ENCODE measurements around the gene REXO1. TPM values are rescaled to one million over a fixed set of nuclear protein-coding genes. Genes with fewer than 3 reads are reported as not detected.

REXO1 gene
- total RNA-seq, 6 donors from 2014 or later: 17.0 to 106 (median 38.8) TPM

DNA sequence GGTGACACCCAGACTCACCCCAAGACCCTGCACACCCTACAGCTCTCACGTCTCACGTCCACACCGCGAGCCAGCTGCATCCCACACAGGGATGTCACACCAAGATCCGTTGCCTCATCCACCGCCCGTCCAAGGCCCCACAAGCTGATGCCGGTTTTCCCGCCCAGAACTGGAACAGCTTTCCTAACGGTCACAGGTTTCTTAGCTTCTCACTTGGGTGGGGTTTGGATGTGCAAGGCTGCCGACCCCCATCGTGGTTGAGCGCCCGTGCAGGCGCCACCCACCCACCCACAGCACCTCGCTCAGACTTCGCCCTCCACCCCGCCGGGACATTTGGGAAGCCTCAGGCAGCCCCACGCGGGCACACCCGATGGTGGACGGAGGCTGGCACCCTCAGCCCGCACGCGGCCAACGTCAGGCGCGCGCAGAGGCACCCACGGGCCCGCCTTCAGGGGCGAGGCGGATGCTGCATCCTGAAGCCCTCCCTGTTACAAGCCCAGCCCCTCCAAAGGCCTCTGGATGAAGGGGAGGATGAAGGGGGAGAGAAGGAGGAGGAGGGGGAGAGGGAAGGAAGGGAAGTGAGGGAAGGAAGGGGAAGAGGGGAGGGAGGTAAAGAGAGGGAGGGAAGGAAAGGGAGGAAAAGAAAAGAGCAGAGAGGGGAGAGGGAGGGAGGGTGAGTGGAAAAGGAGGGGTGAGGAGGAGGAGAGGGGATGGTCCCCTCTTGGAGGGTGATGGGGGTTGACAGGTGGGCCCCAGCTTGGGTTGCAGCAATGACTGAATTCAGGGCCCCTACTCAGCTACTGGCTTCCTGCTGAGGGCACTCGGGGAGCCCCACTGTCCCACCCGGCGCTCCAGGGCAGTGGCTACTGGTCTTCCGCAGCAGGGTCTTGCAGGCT, 82.1 kb downstream of the REXO1 start:
- no peak overlapping the region for H3K27ac ChIP-seq
- peaks cover 8 to 10% (median 8%) of the 10 kb centered on the region in 4 donors for H3K9me3 ChIP-seq
- no peak for TF ChIP-seq POLR2A (IDR thresholded peaks at IDR 0.05)
- TF ChIP-seq, protein P1, sequence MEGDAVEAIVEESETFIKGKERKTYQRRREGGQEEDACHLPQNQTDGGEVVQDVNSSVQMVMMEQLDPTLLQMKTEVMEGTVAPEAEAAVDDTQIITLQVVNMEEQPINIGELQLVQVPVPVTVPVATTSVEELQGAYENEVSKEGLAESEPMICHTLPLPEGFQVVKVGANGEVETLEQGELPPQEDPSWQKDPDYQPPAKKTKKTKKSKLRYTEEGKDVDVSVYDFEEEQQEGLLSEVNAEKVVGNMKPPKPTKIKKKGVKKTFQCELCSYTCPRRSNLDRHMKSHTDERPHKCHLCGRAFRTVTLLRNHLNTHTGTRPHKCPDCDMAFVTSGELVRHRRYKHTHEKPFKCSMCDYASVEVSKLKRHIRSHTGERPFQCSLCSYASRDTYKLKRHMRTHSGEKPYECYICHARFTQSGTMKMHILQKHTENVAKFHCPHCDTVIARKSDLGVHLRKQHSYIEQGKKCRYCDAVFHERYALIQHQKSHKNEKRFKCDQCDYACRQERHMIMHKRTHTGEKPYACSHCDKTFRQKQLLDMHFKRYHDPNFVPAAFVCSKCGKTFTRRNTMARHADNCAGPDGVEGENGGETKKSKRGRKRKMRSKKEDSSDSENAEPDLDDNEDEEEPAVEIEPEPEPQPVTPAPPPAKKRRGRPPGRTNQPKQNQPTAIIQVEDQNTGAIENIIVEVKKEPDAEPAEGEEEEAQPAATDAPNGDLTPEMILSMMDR (IDR thresholded peaks at IDR 0.05): no peak
- TF ChIP-seq POLR2AphosphoS5 (IDR thresholded peaks at IDR 0.05): no peak
- no peak for TF ChIP-seq EP300 (IDR thresholded peaks at IDR 0.05)
- H3K4me3 ChIP-seq: no peak overlapping the region
- 3 to 4% methylated on average over 14 to 18 of the region's 38 CpGs for WGBS, 2 donors
- DNase-seq: no peak
- peaks cover 0 to 6% (median 1%) of the 10 kb centered on the region in 4 donors for H3K4me1 ChIP-seq
- no peak for ATAC-seq (ENCODE audit: low FRiP score in 2 of 2)
- peaks cover 0 to 68% (median 39%) of the 10 kb centered on the region in 4 donors for H3K27me3 ChIP-seq
- H3K36me3 ChIP-seq: no peaks in the 10 kb centered on the region

Other genes with a start within 250 kb of the REXO1 start
- 100 to 1,000 TPM in 2 of 6 donors, 10 to 100 TPM in 4; 10.5 to 216 (median 67.3) TPM for gene UQCR11, start 243.0 kb downstream of the REXO1 start, total RNA-seq
- 10 to 100 TPM; 32.9 to 88.2 (median 53.3) TPM for gene TCF3, start 195.9 kb downstream of the REXO1 start, total RNA-seq
- gene ONECUT3, start 95.0 kb downstream of the REXO1 start, total RNA-seq: not detected
- gene ATP8B3, start 36.2 kb downstream of the REXO1 start, total RNA-seq: 1 to 10 TPM in 3 of 6 donors, under 1 TPM in 3; under 0.01 to 6.2 (median 1.1) TPM
- gene KLF16, start 15.1 kb upstream of the REXO1 start, total RNA-seq: 10 to 100 TPM in 4 of 6 donors, 1 to 10 TPM in 2; 6.9 to 39.9 (median 16.4) TPM
- gene ABHD17A, start 37.0 kb upstream of the REXO1 start, total RNA-seq: 100 to 1,000 TPM in 4 of 6 donors, 10 to 100 TPM in 2; 63.4 to 143 (median 108) TPM
- gene ADAT3, start 56.9 kb upstream of the REXO1 start, total RNA-seq: 10 to 100 TPM in 4 of 6 donors, 1 to 10 TPM in 2; 6.1 to 25.1 (median 12.0) TPM
- 100 to 1,000 TPM in 1 of 6 donors, 10 to 100 TPM in 5; 52.0 to 117 (median 75.3) TPM for gene SCAMP4, start 56.9 kb upstream of the REXO1 start, total RNA-seq
- 100 to 1,000 TPM in 1 of 6 donors, 10 to 100 TPM in 5; 49.9 to 176 (median 75.4) TPM for gene CSNK1G2, start 92.7 kb upstream of the REXO1 start, total RNA-seq
- gene BTBD2, start 167.2 kb upstream of the REXO1 start, total RNA-seq: 10 to 100 TPM; 49.0 to 87.3 (median 69.8) TPM
- 100 to 1,000 TPM; 200 to 397 (median 264) TPM for gene MKNK2, start 202.8 kb upstream of the REXO1 start, total RNA-seq
- 100 to 1,000 TPM in 1 of 6 donors, 10 to 100 TPM in 5; 35.4 to 107 (median 60.7) TPM for gene MOB3A, start 247.8 kb upstream of the REXO1 start, total RNA-seq
- 10 to 100 TPM in 2 of 6 donors, 1 to 10 TPM in 3, under 1 TPM in 1; 0.59 to 61.8 (median 6.4) TPM for gene IZUMO4, start 248.4 kb upstream of the REXO1 start, total RNA-seq